ENCODE data around the gene SLC39A11. TPM values are rescaled to one million over a fixed set of nuclear protein-coding genes. Genes with fewer than 3 reads are reported as not detected.
A peak's percentile ranks its signal among the peaks of the same experiment; 100 is the strongest.

Gene SLC39A11
- total RNA-seq, 1 experiment from 2014 or later: 15.8 TPM

- Mint-ChIP-seq H3K27ac (ENCODE audit: low read depth, unreplicated experiment) (peak overlapping the region; percentile 78), H3K4me1 (ENCODE audit: insufficient read depth, unreplicated experiment) (peaks cover 15% of the 10 kb centered on the region)
- intact Hi-C loops (cut with micrococcal nuclease): loop anchor here (2.0 kb wide), 1 partner anchor 100 kb away; no protein-coding TSS in a partner anchor
These were observed 432.0 kb downstream of the SLC39A11 start for GRCh38 chr17:72660274-72661115.

GRCh38 chr17:72659811-72660210, 432.7 kb downstream of the SLC39A11 start:
- intact Hi-C loops (cut with micrococcal nuclease): loop anchor here (2.0 kb wide), 1 partner anchor 99 kb away; no protein-coding TSS in a partner anchor
- DNase-seq (ENCODE audit: unreplicated experiment): no peak

More at GRCh38 chr17:72660274-72661115, 432.0 kb downstream of the SLC39A11 start:
- H3K36me3 Mint-ChIP-seq (ENCODE audit: insufficient read depth, unreplicated experiment): no peaks in the 10 kb centered on the region
- ChIA-PET CTCF (interaction anchor here (0.6 to 1.7 kb wide), 6 partner anchors 23 to 104 kb away, joined by 3 to 15 read pairs (median 4); no protein-coding TSS in a partner anchor), POLR2A (interaction anchor here (0.8 to 1.6 kb wide), 4 partner anchors 47 to 74 kb away, joined by 3 to 13 read pairs (median 7); no protein-coding TSS in a partner anchor)
- H3K4me3 Mint-ChIP-seq (ENCODE audit: unreplicated experiment): no peak overlapping the region
- no TSS peak for BruUV-seq (replicated peaks)
- TF ChIP-seq, protein P1, sequence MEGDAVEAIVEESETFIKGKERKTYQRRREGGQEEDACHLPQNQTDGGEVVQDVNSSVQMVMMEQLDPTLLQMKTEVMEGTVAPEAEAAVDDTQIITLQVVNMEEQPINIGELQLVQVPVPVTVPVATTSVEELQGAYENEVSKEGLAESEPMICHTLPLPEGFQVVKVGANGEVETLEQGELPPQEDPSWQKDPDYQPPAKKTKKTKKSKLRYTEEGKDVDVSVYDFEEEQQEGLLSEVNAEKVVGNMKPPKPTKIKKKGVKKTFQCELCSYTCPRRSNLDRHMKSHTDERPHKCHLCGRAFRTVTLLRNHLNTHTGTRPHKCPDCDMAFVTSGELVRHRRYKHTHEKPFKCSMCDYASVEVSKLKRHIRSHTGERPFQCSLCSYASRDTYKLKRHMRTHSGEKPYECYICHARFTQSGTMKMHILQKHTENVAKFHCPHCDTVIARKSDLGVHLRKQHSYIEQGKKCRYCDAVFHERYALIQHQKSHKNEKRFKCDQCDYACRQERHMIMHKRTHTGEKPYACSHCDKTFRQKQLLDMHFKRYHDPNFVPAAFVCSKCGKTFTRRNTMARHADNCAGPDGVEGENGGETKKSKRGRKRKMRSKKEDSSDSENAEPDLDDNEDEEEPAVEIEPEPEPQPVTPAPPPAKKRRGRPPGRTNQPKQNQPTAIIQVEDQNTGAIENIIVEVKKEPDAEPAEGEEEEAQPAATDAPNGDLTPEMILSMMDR (IDR thresholded peaks at IDR 0.05; ENCODE audit: unreplicated experiment): no peak
- H3K9me3 Mint-ChIP-seq (ENCODE audit: unreplicated experiment): peaks cover 8% of the 10 kb centered on the region
- H3K27me3 Mint-ChIP-seq (ENCODE audit: insufficient read depth, unreplicated experiment): no peaks in the 10 kb centered on the region
- DNase-seq (ENCODE audit: unreplicated experiment): no peak

GRCh38 chr17:72658675-72659074, 433.8 kb downstream of the SLC39A11 start:
- TF ChIP-seq, protein P1 (IDR thresholded peaks at IDR 0.05; ENCODE audit: unreplicated experiment): no peak
- Mint-ChIP-seq H3K4me1 (ENCODE audit: insufficient read depth, unreplicated experiment) (peaks cover 15% of the 10 kb centered on the region), H3K36me3 (ENCODE audit: insufficient read depth, unreplicated experiment) (no peaks in the 10 kb centered on the region), H3K4me3 (ENCODE audit: unreplicated experiment) (no peak overlapping the region), H3K9me3 (ENCODE audit: unreplicated experiment) (no peaks in the 10 kb centered on the region), H3K27me3 (ENCODE audit: insufficient read depth, unreplicated experiment) (no peaks in the 10 kb centered on the region), H3K27ac (ENCODE audit: low read depth, unreplicated experiment) (no peak overlapping the region)
- ChIA-PET POLR2A (no interaction called here), CTCF (interaction anchor here (0.6 to 1.1 kb wide), 3 partner anchors 47 to 538 kb away, joined by 3 to 4 read pairs (median 3); no protein-coding TSS in a partner anchor)
- intact Hi-C loops (cut with micrococcal nuclease): no loop called here
- DNase-seq (ENCODE audit: unreplicated experiment): no peak
- BruUV-seq (replicated peaks): no TSS peak

More at GRCh38 chr17:72659811-72660210, 432.7 kb downstream of the SLC39A11 start:
- no peak overlapping the region for H3K27ac Mint-ChIP-seq (ENCODE audit: low read depth, unreplicated experiment)
- no peaks in the 10 kb centered on the region for H3K36me3 Mint-ChIP-seq (ENCODE audit: insufficient read depth, unreplicated experiment)
- H3K4me3 Mint-ChIP-seq (ENCODE audit: unreplicated experiment): no peak overlapping the region
- TF ChIP-seq, protein P1 (IDR thresholded peaks at IDR 0.05; ENCODE audit: unreplicated experiment): no peak
- H3K9me3 Mint-ChIP-seq (ENCODE audit: unreplicated experiment): peaks cover 5% of the 10 kb centered on the region
- H3K27me3 Mint-ChIP-seq (ENCODE audit: insufficient read depth, unreplicated experiment): no peaks in the 10 kb centered on the region
- POLR2A ChIA-PET: interaction anchor here (0.7 to 1.4 kb wide), 2 partner anchors 46 to 71 kb away, joined by 3 to 9 read pairs; no protein-coding TSS in a partner anchor
- no TSS peak for BruUV-seq (replicated peaks)
- H3K4me1 Mint-ChIP-seq (ENCODE audit: insufficient read depth, unreplicated experiment): peaks cover 15% of the 10 kb centered on the region
- CTCF ChIA-PET: interaction anchor here (1.1 to 1.7 kb wide), 2 partner anchors 100 to 103 kb away, joined by 3 to 15 read pairs; no protein-coding TSS in a partner anchor
